GM10266 (cell line): ENCODE results near the gene FBXW5.

Experiments
- DNase-seq: peaks from one replicate; pipeline ENCODE4 v3.0.0; 2012; ENCODE audit errors: extremely low spot score
- CTCF ChIP-seq: IDR thresholded peaks from 2 replicates; pipeline ENCODE4 v1.5.1; 2012; ENCODE audit warnings: mild to moderate bottlenecking, low read depth; ENCODE audit not compliant: control insufficient read depth, insufficient read depth; ENCODE audit errors: missing control alignments

FBXW5 gene

GRCh38 chr9:136923881-136924280 is 20.7 kb downstream of the FBXW5 start:
- TF ChIP-seq CTCF, result no peak
- DNase-seq, result no peak

- TF ChIP-seq CTCF, result no peak
- no peak for DNase-seq
Measured at GRCh38 chr9:136922540-136922939, 22.0 kb downstream of the FBXW5 start.

GRCh38 chr9:136921718-136922117 is 22.8 kb downstream of the FBXW5 start:
- no peak for TF ChIP-seq CTCF

GRCh38 chr9:136921307-136921706 is 23.2 kb downstream of the FBXW5 start:
- no peak for DNase-seq
- TF ChIP-seq CTCF, result no peak

More at GRCh38 chr9:136921718-136922117, 22.8 kb downstream of the FBXW5 start:
- DNase-seq, result no peak

- DNase-seq, result no peak
Measured at GRCh38 chr9:136920734-136921231, 23.8 kb downstream of the FBXW5 start.

GRCh38 chr9:136920069-136920468 is 24.5 kb downstream of the FBXW5 start:
- no peak for TF ChIP-seq CTCF
- no peak for DNase-seq

More at GRCh38 chr9:136920734-136921231, 23.8 kb downstream of the FBXW5 start:
- TF ChIP-seq CTCF, result no peak

DNA sequence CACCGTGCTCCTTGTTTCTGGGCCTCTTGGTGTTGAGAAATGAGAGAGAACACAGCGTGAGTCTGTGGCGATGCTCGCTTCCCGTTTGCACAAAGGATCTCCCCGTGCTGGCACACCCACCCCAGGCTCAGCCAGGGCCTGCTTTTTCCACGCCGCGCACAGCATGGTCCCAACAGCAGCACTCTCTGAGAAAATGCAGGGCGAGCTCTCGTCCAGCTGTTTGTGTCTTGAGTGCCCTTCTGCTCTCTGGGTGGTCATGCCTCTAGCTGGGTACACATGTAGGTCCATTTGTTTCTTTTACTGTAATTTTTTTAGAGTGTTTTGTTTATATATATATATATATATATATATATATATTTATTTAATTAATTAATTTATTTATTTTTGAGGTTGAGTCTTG is 26.6 kb downstream of the FBXW5 start:
- no peak for TF ChIP-seq CTCF
- DNase-seq, result no peak
